ENCODE measurements around the gene ALG3. TPM values are rescaled to one million over a fixed set of nuclear protein-coding genes. Genes with fewer than 3 reads are reported as not detected.

The ALG3 gene
- total RNA-seq, 1 donor from 2014 or later: 14.9 TPM

DNA sequence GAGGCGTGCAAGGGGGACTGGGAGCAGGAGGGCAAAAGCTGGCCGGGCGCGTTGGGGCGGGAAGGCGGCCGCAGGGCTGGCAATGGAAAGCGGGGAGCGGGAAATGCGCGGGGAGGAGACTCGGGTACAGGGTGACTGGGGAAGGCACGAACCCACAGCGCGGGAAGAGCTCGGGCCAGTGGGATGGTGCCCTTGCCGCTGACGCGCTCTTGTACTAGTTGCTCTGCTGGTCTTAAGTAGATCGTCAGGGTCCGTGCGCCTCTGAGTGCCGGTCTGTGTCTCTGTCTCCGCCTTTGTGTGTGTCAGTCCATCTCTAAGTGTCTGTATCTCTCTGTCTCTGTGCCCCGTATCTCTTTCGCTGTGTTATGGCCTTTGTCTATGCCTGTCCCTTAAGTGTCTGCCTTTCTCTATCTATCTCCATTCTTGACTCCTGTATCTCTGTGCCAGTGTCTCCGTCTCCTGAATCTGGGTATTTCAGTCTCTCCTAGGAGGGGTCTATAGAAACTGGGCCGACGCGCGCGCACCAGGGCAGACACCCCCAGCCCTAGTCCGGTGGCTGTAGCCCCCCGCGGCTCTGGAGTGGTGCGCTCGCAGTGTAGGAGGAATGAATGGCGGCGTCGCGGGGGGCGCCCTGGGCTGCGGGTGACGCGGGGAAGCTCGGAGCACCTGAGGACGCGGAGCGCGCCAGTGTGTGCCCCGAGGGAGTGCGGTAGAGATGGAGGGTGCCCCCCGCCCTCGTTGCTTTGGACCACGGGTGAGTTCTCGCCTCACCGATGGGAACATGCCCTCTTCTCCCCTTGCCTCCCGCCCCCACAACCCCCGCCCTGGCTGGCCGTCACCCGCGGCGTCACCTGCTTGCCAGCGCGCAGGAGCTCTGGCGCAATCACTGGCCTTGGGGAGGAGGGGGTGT, 13.3 kb upstream of the ALG3 start:
- intact Hi-C loops (cut with DNase I): no loop called here

GRCh38 chr3:184261270-184261853, 12.6 kb upstream of the ALG3 start, which contains the start of gene CAMK2N2:
Gene CAMK2N2 (minus strand): TSS chr3:184261553. CDS start chr3:184261285, 268 bp downstream.
- intact Hi-C loops (cut with DNase I): no loop called here
- DNase-seq (peak; percentile 67), ATAC-seq (ENCODE audit: poor library complexity) (peak; percentile 64)

More for the DNA sequence above, 13.3 kb upstream of the ALG3 start:
- DNase-seq (no peak), ATAC-seq (ENCODE audit: poor library complexity) (peak; percentile 8)

GRCh38 chr3:184260724-184261269, 12.0 kb upstream of the ALG3 start:
- DNase-seq: no peak
- no peak for ATAC-seq (ENCODE audit: poor library complexity)
- intact Hi-C loops (cut with DNase I): no loop called here

- intact Hi-C loops (cut with DNase I): no loop called here
- peak; percentile 84 for ATAC-seq (ENCODE audit: poor library complexity)
- peak; percentile 59 for DNase-seq
Measured at GRCh38 chr3:184259878-184260723, 11.3 kb upstream of the ALG3 start.

- no peak for DNase-seq
- peak; percentile 19 for ATAC-seq (ENCODE audit: poor library complexity)
- intact Hi-C loops (cut with DNase I): no loop called here
Measured at GRCh38 chr3:184259396-184259877, 10.7 kb upstream of the ALG3 start.

- no peak for DNase-seq
- no peak for ATAC-seq (ENCODE audit: poor library complexity)
- intact Hi-C loops (cut with DNase I): no loop called here
Measured at GRCh38 chr3:184258926-184259325, 10.2 kb upstream of the ALG3 start.

- no peak for ATAC-seq (ENCODE audit: poor library complexity)
- no peak for DNase-seq
- intact Hi-C loops (cut with DNase I): no loop called here
Measured at GRCh38 chr3:184257083-184257915, 8.5 kb upstream of the ALG3 start.

DNA sequence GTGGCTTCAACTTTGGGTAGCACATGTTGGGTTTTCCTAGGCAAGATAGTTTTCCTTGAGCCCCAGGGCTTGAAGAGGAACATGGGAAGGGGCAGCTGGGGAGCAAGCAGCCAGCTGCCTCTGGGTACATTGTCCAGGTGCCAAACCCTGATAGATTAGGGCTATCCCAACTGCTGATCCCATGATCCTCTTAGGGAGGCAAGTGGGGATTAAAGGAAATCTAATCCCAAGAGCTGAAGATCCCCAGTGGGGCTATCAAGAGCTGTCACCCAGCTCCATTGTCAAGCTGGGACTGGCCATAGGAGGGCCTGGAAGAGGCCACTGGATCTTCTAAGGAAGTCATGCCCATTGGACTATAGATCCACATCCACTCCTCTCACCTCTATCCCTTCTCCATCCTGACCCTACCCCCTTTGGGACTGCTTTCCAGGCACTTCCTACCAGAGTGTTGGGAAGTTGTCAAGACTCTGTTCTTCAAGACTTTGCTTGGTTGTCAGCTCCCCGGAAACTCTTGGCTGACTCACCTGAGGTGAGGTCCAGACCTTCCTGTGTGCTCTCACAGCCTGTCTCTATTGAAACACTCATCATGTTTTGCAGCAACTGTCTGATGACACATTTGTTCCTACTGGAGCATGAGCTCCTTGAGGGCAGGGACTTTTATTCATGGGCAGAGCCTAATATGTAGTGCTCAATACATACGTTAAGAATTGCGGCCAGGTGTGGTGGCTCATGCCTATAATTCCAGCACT, 6.7 kb upstream of the ALG3 start:
- no peak for DNase-seq
- ATAC-seq (ENCODE audit: poor library complexity): no peak
- intact Hi-C loops (cut with DNase I): no loop called here

DNA sequence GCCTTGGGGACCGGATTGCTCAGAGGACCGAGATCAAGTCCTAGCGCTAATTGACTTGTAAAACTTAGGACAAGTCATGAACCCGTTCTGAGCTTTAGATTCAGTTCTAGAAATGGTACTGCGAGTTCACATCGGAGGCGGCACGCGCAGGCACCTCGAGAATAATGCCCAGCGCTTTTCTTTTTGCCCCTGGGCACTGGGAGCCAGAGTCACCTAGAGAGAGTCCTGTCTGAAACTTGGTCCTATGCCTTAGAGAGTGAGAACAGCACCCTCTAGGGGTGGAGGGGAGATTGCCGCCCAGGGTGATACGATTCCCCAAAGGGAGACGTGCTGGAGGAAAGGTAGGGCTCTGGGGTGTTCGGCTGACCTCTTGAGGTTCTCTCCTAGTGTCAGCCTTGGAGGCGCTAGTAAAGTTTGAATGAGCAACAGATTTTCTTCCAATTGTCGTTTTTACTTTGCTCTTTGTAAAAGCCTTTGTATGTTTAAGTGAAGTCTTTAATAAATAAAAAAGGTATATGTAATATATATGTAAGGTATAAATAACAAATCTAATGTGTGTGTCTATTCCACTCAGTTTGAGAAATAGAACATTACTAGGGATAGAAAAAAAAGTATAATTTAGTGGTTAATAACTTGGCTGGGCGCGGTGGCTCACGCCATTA, 1.5 kb upstream of the ALG3 start:
- intact Hi-C loops (cut with DNase I): no loop called here

DNA sequence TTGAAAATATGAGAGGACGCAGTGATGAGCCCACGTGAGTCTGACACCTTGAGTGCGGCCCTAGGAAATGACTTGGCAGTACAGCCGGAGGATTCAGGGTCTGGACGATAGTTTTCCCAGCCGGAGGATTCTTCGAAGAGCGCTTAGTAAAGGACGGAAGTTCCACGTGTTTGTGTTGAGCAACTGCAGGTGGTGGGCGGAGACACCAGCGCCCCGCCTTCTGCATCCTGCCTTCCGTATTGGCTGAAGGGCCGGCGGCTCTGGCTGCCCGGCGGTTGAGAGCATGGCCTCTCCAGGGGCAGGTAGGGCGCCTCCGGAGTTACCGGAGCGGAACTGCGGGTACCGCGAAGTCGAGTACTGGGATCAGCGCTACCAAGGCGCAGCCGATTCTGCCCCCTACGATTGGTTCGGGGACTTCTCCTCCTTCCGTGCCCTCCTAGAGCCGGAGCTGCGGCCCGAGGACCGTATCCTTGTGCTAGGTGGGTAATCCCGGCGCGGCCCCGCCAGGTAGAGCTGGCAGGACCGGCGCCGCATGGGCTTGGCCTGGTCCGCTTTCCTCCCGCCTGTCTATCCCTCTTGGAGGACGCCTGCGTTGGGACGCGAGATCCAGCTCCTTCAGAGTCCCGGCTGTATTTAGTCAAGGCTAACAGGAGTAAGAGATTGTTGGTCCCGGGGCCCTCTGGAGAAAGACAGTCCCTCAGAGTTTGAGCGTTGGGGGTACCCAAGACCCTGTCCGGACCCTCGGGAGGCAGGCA, 827 bp upstream of the ALG3 start, which contains the start of gene EEF1AKMT4:
Gene EEF1AKMT4, plus strand, starts transcription at position 261 of the 755 bp plus-strand sequence. Its CDS starts 23 bp downstream, at position 284.
- DNase-seq: peak; percentile 97
- ATAC-seq (ENCODE audit: poor library complexity): peak; percentile 99
- intact Hi-C loops (cut with DNase I): loop anchor here (5.0 kb wide), 1 partner anchor 112 kb away; the partner anchor contains the start of gene EIF2B5

More for the DNA sequence above, 1.5 kb upstream of the ALG3 start:
- DNase-seq: peak; percentile 90
- ATAC-seq (ENCODE audit: poor library complexity): peak; percentile 87

DNA sequence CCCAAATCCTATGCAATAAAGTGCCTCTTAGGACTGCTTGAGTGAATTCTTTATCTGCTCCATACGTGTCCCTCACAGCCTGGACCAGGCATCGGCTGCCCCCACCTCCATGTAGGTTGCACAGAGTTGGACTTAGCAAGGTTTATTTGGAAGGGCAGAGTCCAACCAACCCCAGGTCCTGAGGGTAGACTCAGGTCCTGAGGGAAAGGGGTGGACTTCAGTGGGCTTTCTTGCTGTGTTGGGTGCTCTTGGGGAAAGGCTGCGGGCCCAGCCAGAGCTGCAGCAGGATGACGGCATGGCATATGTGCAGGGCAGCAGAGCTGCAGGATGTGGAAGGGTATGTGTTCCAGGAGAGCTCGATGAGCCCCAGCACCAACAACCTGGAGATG, 6.5 kb downstream of the ALG3 start:
- ATAC-seq (ENCODE audit: poor library complexity): no peak
- no peak for DNase-seq
- intact Hi-C loops (cut with DNase I): no loop called here

- ATAC-seq (ENCODE audit: poor library complexity) (peak; percentile 80), DNase-seq (peak; percentile 62)
- intact Hi-C loops (cut with DNase I): no loop called here
Measured at GRCh38 chr3:184241447-184242296, 7.1 kb downstream of the ALG3 start.

GRCh38 chr3:184241141-184241446, 7.7 kb downstream of the ALG3 start:
- no peak for ATAC-seq (ENCODE audit: poor library complexity)
- intact Hi-C loops (cut with DNase I): no loop called here

DNA sequence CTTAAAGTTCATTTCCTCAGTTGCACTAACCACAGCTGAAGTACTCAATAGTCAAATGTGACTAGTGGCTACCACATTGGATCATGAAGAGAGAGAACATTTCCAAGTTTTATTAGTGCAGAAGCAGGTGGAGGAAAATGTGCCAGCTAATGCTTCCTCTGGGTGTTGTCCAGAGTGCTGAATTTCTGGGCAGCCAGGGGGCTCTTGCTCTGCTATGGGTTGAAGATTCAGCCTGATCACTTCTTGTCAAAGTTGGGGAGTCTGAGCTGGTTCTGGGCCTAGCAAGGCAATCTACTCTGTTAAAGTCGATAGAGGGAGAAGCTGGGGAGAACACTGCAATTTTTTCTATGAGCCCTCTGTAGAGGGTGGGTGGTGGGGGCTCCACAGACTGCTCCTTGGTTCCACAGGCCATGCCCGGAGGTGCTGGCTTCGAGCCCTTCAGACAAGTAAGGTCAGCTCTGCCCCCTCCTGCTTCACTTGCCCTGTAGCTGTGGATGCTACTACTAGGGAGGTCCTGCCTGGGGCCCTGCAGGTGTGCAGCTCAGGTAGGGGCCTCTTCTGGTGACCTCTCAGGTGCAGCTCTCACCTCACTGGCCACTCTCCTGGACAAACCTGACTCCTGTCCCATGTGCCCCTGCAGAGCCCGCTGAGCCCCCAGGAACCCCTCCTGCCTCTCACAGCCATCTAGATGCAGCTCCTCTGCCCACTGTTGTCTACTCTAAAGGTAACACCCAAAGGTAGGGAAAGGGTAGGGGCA, 8.2 kb downstream of the ALG3 start:
- no peak for DNase-seq
- intact Hi-C loops (cut with DNase I): no loop called here
- no peak for ATAC-seq (ENCODE audit: poor library complexity)

More at GRCh38 chr3:184241141-184241446, 7.7 kb downstream of the ALG3 start:
- no peak for DNase-seq

Data from Right ventricle myocardium superior (tissue), 1 donor.